ACC112 (cell line): Measurements from ENCODE around the gene IPCEF1.
A peak's percentile ranks its signal among the peaks of the same experiment; 100 is the strongest.

Experiments used
- H2AFZ ChIP-seq: fragments of 200-600 bp; sonication (generic); one replicate; pipeline ENCODE4 v1.6.0; 2017; ENCODE audit warnings: antibody characterized with exemption, low read length; ENCODE audit not compliant: unreplicated experiment
- H3K27ac ChIP-seq: fragments of 200-600 bp; sonication (generic); 2 replicates; pipeline ENCODE4 v1.5.1; 2014; ENCODE audit warnings: low read depth, mild to moderate bottlenecking, antibody characterized with exemption, low read length, moderate library complexity
- H3K27me3 ChIP-seq: fragments of 200-600 bp; sonication (generic); 2 replicates; pipeline ENCODE4 v1.6.1; 2014; ENCODE audit warnings: mild to moderate bottlenecking, antibody characterized with exemption, low read length, moderate library complexity, mixed read lengths; ENCODE audit not compliant: insufficient read depth
- H3K36me3 ChIP-seq: fragments of 200-600 bp; sonication (generic); 2 replicates; pipeline ENCODE4 v1.6.1; 2016; ENCODE audit warnings: mild to moderate bottlenecking, antibody characterized with exemption, low read length, moderate library complexity, mixed read lengths; ENCODE audit not compliant: insufficient read depth
- H3K4me1 ChIP-seq: fragments of 200-600 bp; sonication (generic); one replicate; pipeline ENCODE4 v1.6.1; 2016; ENCODE audit warnings: low read length, mixed read lengths; ENCODE audit not compliant: insufficient read depth, unreplicated experiment, control insufficient read depth
- H3K4me3 ChIP-seq: fragments of 200-600 bp; sonication (generic); 2 replicates; pipeline ENCODE4 v1.5.1; 2014; ENCODE audit warnings: mild to moderate bottlenecking, low read depth, low read length
- H3K79me2 ChIP-seq: fragments of 200-600 bp; sonication (generic); one replicate; pipeline ENCODE4 v1.6.0; 2016; ENCODE audit warnings: low read length; ENCODE audit not compliant: control insufficient read depth, unreplicated experiment, insufficient read depth

The IPCEF1 gene, protein sequence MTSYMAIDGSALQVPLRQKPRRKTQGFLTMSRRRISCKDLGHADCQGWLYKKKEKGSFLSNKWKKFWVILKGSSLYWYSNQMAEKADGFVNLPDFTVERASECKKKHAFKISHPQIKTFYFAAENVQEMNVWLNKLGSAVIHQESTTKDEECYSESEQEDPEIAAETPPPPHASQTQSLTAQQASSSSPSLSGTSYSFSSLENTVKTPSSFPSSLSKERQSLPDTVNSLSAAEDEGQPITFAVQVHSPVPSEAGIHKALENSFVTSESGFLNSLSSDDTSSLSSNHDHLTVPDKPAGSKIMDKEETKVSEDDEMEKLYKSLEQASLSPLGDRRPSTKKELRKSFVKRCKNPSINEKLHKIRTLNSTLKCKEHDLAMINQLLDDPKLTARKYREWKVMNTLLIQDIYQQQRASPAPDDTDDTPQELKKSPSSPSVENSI

GRCh38 chr6:154356690-154357089 is at the start of gene IPCEF1:
Gene IPCEF1 (minus strand): TSS chr6:154356803. CDS start chr6:154265947, 90,856 bp downstream.
- Histone ChIP-seq H3K27ac (no peak within 1 kb of the TSS), H3K4me3 (no peak within 1 kb of the TSS), H3K79me2 (no peaks in the 10 kb centered on the region), H3K36me3 (no peaks in the 10 kb centered on the region), H3K4me1 (no peaks in the 10 kb centered on the region), H3K27me3 (no peaks in the 10 kb centered on the region), H2AFZ (no peak within 1 kb of the TSS)

DNA sequence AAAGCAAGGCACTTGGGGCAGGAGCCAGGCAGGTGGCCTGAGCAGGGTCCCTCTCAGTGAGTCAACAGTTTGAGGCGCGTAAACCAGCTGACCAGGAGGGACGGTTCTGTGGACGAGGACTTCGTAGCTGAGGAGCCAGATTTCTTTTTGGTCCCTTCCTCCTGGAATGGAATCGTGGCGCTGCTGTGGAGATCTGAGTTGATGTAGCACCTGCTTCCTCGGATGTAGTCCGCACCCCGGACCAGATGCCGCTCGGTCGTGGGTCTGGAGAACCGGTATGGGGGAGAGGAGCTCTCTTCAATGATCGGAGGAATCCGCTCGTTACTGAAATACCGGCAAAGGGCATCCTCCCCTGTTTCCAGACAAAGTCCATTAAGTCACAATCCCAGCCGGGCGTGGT is 49.7 kb upstream of the IPCEF1 start:
- no peak overlapping the region for H3K27ac ChIP-seq
- H3K4me1 ChIP-seq, result peaks cover 48% of the 10 kb centered on the region
- no peak overlapping the region for H2AFZ ChIP-seq
- no peaks in the 10 kb centered on the region for H3K27me3 ChIP-seq
- H3K79me2 ChIP-seq, result no peaks in the 10 kb centered on the region
- H3K36me3 ChIP-seq, result 0 out of 2 replicates have a peak, but pooled peaks cover 3% of the 10 kb centered on the region
- no peak overlapping the region for H3K4me3 ChIP-seq

- H2AFZ ChIP-seq, result peak overlapping the region; percentile 74
- H3K79me2 ChIP-seq, result no peaks in the 10 kb centered on the region
- 0 out of 2 replicates have a peak, but pooled peaks cover 3% of the 10 kb centered on the region for H3K36me3 ChIP-seq
- H3K27me3 ChIP-seq, result no peaks in the 10 kb centered on the region
- H3K27ac ChIP-seq, result peak overlapping the region; percentile 88
- peak overlapping the region; percentile 77 for H3K4me3 ChIP-seq
- H3K4me1 ChIP-seq, result peaks cover 36% of the 10 kb centered on the region
Observed at GRCh38 chr6:154404791-154405400, 48.3 kb upstream of the IPCEF1 start.

GRCh38 chr6:154403788-154404187 is 47.2 kb upstream of the IPCEF1 start:
- H3K36me3 ChIP-seq, result no peaks in the 10 kb centered on the region
- no peak overlapping the region for H2AFZ ChIP-seq
- peak overlapping the region; percentile 88 for H3K27ac ChIP-seq
- peak overlapping the region; percentile 21; the same call in 1 of the 2 replicates for H3K4me3 ChIP-seq
- no peaks in the 10 kb centered on the region for H3K27me3 ChIP-seq
- peaks cover 43% of the 10 kb centered on the region for H3K4me1 ChIP-seq
- H3K79me2 ChIP-seq, result no peaks in the 10 kb centered on the region

- no peak overlapping the region for H3K4me3 ChIP-seq
- no peak overlapping the region for H3K27ac ChIP-seq
- peaks cover 43% of the 10 kb centered on the region for H3K4me1 ChIP-seq
- H2AFZ ChIP-seq, result no peak overlapping the region
- H3K27me3 ChIP-seq, result no peaks in the 10 kb centered on the region
- H3K36me3 ChIP-seq, result no peaks in the 10 kb centered on the region
- H3K79me2 ChIP-seq, result no peaks in the 10 kb centered on the region
Observed at GRCh38 chr6:154402081-154402780, 45.6 kb upstream of the IPCEF1 start.

GRCh38 chr6:154399097-154399496 is 42.5 kb upstream of the IPCEF1 start:
- no peak overlapping the region for H2AFZ ChIP-seq

DNA sequence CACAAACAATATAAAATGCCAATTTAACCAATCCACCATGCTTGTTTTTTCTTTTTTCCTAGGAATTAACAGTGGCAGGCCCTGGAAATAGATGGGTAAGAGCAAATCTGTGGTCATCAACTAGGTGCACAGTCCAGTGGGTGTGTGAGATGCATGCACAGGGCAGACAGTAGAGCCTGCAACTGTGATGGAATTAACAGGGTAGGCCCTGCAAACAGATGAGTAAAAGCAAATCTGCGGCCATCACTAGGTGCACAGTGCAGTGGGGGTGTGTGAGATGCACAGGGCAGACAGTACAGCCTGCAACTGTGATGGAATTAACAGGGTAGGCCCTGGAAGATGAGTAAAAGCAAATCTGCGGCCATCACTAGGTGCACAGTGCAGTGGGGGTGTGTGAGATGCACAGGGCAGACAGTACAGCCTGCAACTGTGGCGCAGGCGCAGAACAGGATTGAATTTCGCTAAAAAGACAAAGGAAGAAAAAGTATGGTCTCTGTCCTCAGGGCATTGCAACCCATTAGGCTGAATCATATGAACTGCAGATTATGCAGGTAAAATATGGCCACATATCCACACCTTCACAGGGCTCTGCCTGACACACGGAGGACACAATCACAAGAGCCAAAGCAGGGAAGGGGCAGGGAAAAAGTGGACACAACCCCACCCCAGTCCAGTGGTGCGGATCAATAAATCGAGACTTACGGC is 41.0 kb upstream of the IPCEF1 start:
- no peaks in the 10 kb centered on the region for H3K79me2 ChIP-seq
- H3K36me3 ChIP-seq, result no peaks in the 10 kb centered on the region
- no peaks in the 10 kb centered on the region for H3K27me3 ChIP-seq
- no peak overlapping the region for H3K27ac ChIP-seq
- H2AFZ ChIP-seq, result no peak overlapping the region
- no peak overlapping the region for H3K4me3 ChIP-seq
- H3K4me1 ChIP-seq, result peaks cover 16% of the 10 kb centered on the region

More at GRCh38 chr6:154399097-154399496, 42.5 kb upstream of the IPCEF1 start:
- Histone ChIP-seq H3K36me3 (no peaks in the 10 kb centered on the region), H3K27ac (no peak overlapping the region), H3K79me2 (no peaks in the 10 kb centered on the region), H3K27me3 (no peaks in the 10 kb centered on the region), H3K4me3 (no peak overlapping the region), H3K4me1 (peaks cover 25% of the 10 kb centered on the region)

DNA sequence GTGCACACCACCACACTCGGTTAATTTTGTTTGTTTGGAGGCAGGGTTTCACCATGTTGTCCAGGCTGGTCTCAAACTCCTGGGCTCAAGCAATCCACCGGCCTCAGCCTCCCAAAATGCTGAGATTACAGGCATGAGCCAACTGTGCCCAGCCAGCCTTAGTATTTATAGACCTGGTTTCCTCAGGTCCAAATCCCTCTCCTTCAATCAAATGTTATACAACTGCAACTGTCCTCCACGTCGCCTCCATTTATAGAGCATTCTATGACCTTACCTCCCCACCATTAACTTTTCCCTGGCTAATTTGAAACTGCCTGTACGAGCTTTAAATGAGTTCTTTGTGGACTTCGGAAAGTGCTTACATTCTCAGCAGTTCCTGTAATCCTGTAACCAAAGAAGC is 39.3 kb upstream of the IPCEF1 start:
- H3K4me3 ChIP-seq, result no peak overlapping the region
- no peaks in the 10 kb centered on the region for H3K79me2 ChIP-seq
- no peaks in the 10 kb centered on the region for H3K27me3 ChIP-seq
- H3K27ac ChIP-seq, result no peak overlapping the region
- H3K36me3 ChIP-seq, result no peaks in the 10 kb centered on the region
- no peak overlapping the region for H2AFZ ChIP-seq
- H3K4me1 ChIP-seq, result peaks cover 7% of the 10 kb centered on the region

- no peaks in the 10 kb centered on the region for H3K36me3 ChIP-seq
- no peaks in the 10 kb centered on the region for H3K79me2 ChIP-seq
- peaks cover 7% of the 10 kb centered on the region for H3K4me1 ChIP-seq
- no peak overlapping the region for H3K4me3 ChIP-seq
- H2AFZ ChIP-seq, result no peak overlapping the region
- no peak overlapping the region for H3K27ac ChIP-seq
- H3K27me3 ChIP-seq, result no peaks in the 10 kb centered on the region
Observed at GRCh38 chr6:154395316-154395715, 38.7 kb upstream of the IPCEF1 start.

- Histone ChIP-seq H2AFZ (no peak overlapping the region), H3K27me3 (no peaks in the 10 kb centered on the region), H3K4me1 (peaks cover 7% of the 10 kb centered on the region), H3K79me2 (no peaks in the 10 kb centered on the region), H3K4me3 (no peak overlapping the region), H3K36me3 (no peaks in the 10 kb centered on the region), H3K27ac (no peak overlapping the region)
Observed at GRCh38 chr6:154394571-154394970, 38.0 kb upstream of the IPCEF1 start.
